PC-3 (cell line): ENCODE results near the gene SP9.

Experiments
- EZH2 ChIP-seq: fragments of 300-600 bp; sonication (generic); IDR thresholded peaks from one replicate; pipeline ENCODE4 v1.6.1; 2017; ENCODE audit warnings: antibody characterized with exemption, mild to moderate bottlenecking, low read length; ENCODE audit not compliant: unreplicated experiment
- TF ChIP-seq, protein P1 (sequence below): fragments of 300-600 bp; sonication (generic); conservative IDR thresholded peaks from 2 replicates; pipeline ENCODE4 v1.5.1; 2017; ENCODE audit warnings: antibody characterized with exemption, low read depth, mild to moderate bottlenecking, low read length

DNA sequence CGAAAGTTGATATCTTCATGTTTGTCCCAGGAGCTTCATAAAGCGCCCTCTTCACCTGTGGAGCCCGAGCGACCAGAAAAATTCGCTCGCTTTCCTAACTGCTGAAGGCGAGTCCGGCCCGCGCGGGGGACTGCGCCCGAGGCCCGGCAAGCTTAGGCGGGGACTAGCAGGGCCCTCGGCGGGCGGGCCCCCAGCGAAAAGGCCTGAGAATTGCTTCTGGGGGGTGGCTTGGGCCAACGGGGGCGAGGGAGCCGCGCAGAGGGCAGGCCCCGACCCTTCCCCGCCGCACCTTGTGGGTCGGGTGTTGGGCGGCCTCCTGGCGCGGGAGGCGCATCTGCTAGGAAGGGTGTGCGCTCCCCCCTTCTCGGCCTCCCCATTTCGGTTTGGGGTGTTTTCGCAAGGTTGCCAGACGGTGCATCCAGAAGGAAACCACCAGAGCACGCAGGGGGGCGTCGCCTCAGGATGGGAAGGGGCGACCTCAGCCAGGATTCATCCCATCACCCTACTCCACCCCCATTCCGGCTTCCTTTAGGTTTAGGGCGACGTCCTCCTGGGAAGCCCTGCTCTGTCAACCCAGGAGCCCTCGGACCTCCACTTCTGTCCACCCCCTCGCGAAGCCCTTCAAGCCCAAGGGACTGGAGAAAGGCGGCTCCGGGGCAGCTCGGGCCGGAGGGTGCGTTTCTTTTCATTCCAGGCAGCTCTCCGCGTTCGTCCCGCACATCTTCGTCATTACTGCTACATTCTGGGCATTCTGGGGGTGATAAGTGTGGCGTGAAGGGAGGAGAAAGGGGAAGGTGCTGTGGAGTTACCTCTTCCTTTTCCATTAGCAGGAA is 9.1 kb downstream of the SP9 start:
- no peak for TF ChIP-seq EZH2
- TF ChIP-seq, protein P1, sequence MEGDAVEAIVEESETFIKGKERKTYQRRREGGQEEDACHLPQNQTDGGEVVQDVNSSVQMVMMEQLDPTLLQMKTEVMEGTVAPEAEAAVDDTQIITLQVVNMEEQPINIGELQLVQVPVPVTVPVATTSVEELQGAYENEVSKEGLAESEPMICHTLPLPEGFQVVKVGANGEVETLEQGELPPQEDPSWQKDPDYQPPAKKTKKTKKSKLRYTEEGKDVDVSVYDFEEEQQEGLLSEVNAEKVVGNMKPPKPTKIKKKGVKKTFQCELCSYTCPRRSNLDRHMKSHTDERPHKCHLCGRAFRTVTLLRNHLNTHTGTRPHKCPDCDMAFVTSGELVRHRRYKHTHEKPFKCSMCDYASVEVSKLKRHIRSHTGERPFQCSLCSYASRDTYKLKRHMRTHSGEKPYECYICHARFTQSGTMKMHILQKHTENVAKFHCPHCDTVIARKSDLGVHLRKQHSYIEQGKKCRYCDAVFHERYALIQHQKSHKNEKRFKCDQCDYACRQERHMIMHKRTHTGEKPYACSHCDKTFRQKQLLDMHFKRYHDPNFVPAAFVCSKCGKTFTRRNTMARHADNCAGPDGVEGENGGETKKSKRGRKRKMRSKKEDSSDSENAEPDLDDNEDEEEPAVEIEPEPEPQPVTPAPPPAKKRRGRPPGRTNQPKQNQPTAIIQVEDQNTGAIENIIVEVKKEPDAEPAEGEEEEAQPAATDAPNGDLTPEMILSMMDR = no peak
